Astrocyte (in vitro differentiated cells and primary cell): Measurements from ENCODE around the gene DIAPH3. TPM values are rescaled to one million over a fixed set of nuclear protein-coding genes. Genes with fewer than 3 reads are reported as not detected.

Experiments used
- DNase-seq: peaks from one replicate; pipeline ENCODE4 v3.0.0-alpha.2; 2010; ENCODE audit warnings: low read depth
- FAIRE-seq: peaks from 2 replicates; lab custom pipeline; 2011; peaks lifted over from hg19 to GRCh38; lab: Jason Lieb, UNC
- H2AFZ ChIP-seq: 2 replicates; pipeline ENCODE4 v1.6.0; 2012; ENCODE audit warnings: low read depth, low read length, inconsistent platforms
- H3K27ac ChIP-seq: 2 replicates; pipeline ENCODE4 v1.5.1; 2011; ENCODE audit warnings: low read depth, low read length, inconsistent platforms
- H3K27me3 ChIP-seq: 2 replicates; pipeline ENCODE4 v1.6.0; 2011; ENCODE audit warnings: low read length, inconsistent platforms; ENCODE audit not compliant: insufficient read depth
- H3K36me3 ChIP-seq: 2 replicates; pipeline ENCODE4 v1.5.1; 2011; ENCODE audit warnings: low read length, inconsistent platforms; ENCODE audit not compliant: insufficient read depth
- H3K4me1 ChIP-seq: 2 replicates; pipeline ENCODE4 v1.5.1; 2011; ENCODE audit warnings: low read length, inconsistent platforms; ENCODE audit not compliant: insufficient read depth
- H3K4me2 ChIP-seq: 2 replicates; pipeline ENCODE4 v1.6.0; 2012; ENCODE audit warnings: low read length, inconsistent platforms
- H3K4me3 ChIP-seq: 2 replicates; pipeline ENCODE4 v1.5.1; 2011; ENCODE audit warnings: low read depth, mild to moderate bottlenecking, low read length, inconsistent platforms; ENCODE audit not compliant: insufficient read depth
- H3K79me2 ChIP-seq: 2 replicates; pipeline ENCODE4 v1.6.0; 2012; ENCODE audit warnings: mild to moderate bottlenecking, low read length, inconsistent platforms; ENCODE audit not compliant: insufficient read depth
- H3K9ac ChIP-seq: 2 replicates; pipeline ENCODE4 v1.6.0; 2012; ENCODE audit warnings: mild to moderate bottlenecking, low read length, inconsistent platforms
- H3K9me3 ChIP-seq: 2 replicates; pipeline ENCODE4 v1.5.1; 2012; ENCODE audit warnings: low read depth, mild to moderate bottlenecking, low read length, inconsistent platforms; ENCODE audit not compliant: insufficient read depth
- H4K20me1 ChIP-seq: 2 replicates; pipeline ENCODE4 v1.6.0; 2012; ENCODE audit warnings: low read length, inconsistent platforms; ENCODE audit not compliant: insufficient read depth
- H3K27ac Mint-ChIP-seq: one replicate; pipeline ENCODE4 v1.8.0; 2021; ENCODE audit warnings: mild to moderate bottlenecking, mixed read lengths; ENCODE audit not compliant: unreplicated experiment
- H3K27me3 Mint-ChIP-seq: one replicate; pipeline ENCODE4 v1.8.0; 2021; ENCODE audit warnings: low read depth, mixed read lengths; ENCODE audit not compliant: unreplicated experiment
- H3K36me3 Mint-ChIP-seq: one replicate; pipeline ENCODE4 v1.8.0; 2021; ENCODE audit warnings: low read depth, mixed read lengths; ENCODE audit not compliant: unreplicated experiment
- H3K4me1 Mint-ChIP-seq: one replicate; pipeline ENCODE4 v1.8.0; 2021; ENCODE audit warnings: low read depth, mixed read lengths; ENCODE audit not compliant: unreplicated experiment
- H3K4me3 Mint-ChIP-seq: one replicate; pipeline ENCODE4 v1.8.0; 2021; ENCODE audit warnings: mild to moderate bottlenecking, moderate library complexity, mixed read lengths; ENCODE audit not compliant: unreplicated experiment
- H3K9me3 Mint-ChIP-seq: one replicate; pipeline ENCODE4 v1.8.0; 2021; ENCODE audit warnings: mild to moderate bottlenecking, mixed read lengths; ENCODE audit not compliant: unreplicated experiment
- CTCF ChIP-seq: IDR thresholded peaks from 2 replicates; pipeline ENCODE4 v1.5.1; 2011; ENCODE audit warnings: low read depth, mild to moderate bottlenecking, inconsistent platforms, low read length, moderate library complexity; ENCODE audit not compliant: insufficient read depth
- EZH2 ChIP-seq: IDR thresholded peaks from 2 replicates; pipeline ENCODE4 v1.6.1; 2012; ENCODE audit warnings: mild to moderate bottlenecking, low read length, inconsistent platforms; ENCODE audit not compliant: insufficient read depth
- total RNA-seq: library from RNA; stranded (reverse); gene quantifications from 2 replicates; pipeline ENCODE4 v1.2.1, GENCODE V29; 2021

Gene DIAPH3
- total RNA-seq, 1 donor from 2014 or later: 19.0 TPM

GRCh38 chr13:59970847-59971246 is 192.9 kb downstream of the DIAPH3 start:
- Histone ChIP-seq H3K27me3 (no peaks in the 10 kb centered on the region), H3K4me1 (no peaks in the 10 kb centered on the region), H3K4me3 (no peak overlapping the region), H3K36me3 (no peaks in the 10 kb centered on the region), H3K27ac (no peak overlapping the region), H3K9ac (no peak overlapping the region), H3K79me2 (no peaks in the 10 kb centered on the region), H2AFZ (no peak overlapping the region), H4K20me1 (no peaks in the 10 kb centered on the region), H3K4me2 (no peak overlapping the region), H3K9me3 (no peaks in the 10 kb centered on the region)
- no peak for TF ChIP-seq CTCF
- TF ChIP-seq EZH2: no peak
- Mint-ChIP-seq H3K9me3 (no peaks in the 10 kb centered on the region), H3K4me1 (peaks cover 3% of the 10 kb centered on the region), H3K36me3 (peaks cover 1% of the 10 kb centered on the region), H3K27ac (no peak overlapping the region), H3K27me3 (no peaks in the 10 kb centered on the region), H3K4me3 (no peak overlapping the region)
- FAIRE-seq: no peak
- no peak for DNase-seq

GRCh38 chr13:59963827-59964226 is 199.9 kb downstream of the DIAPH3 start:
- Histone ChIP-seq H3K27me3 (no peaks in the 10 kb centered on the region), H3K36me3 (no peaks in the 10 kb centered on the region), H3K4me2 (no peak overlapping the region), H3K4me3 (no peak overlapping the region), H3K9ac (no peak overlapping the region), H3K27ac (no peak overlapping the region), H3K9me3 (no peaks in the 10 kb centered on the region), H4K20me1 (no peaks in the 10 kb centered on the region), H3K79me2 (no peaks in the 10 kb centered on the region), H2AFZ (no peak overlapping the region), H3K4me1 (no peaks in the 10 kb centered on the region)
- no peak for DNase-seq
- Mint-ChIP-seq H3K27me3 (no peaks in the 10 kb centered on the region), H3K27ac (no peak overlapping the region), H3K9me3 (peaks cover 4% of the 10 kb centered on the region), H3K36me3 (peaks cover 5% of the 10 kb centered on the region), H3K4me1 (no peaks in the 10 kb centered on the region), H3K4me3 (no peak overlapping the region)
- FAIRE-seq: no peak
- TF ChIP-seq EZH2: no peak
- no peak for TF ChIP-seq CTCF

GRCh38 chr13:59963383-59963782 is 200.3 kb downstream of the DIAPH3 start:
- no peak overlapping the region for H3K4me3 ChIP-seq
- peaks cover 4% of the 10 kb centered on the region for H3K9me3 Mint-ChIP-seq
- H3K79me2 ChIP-seq: no peaks in the 10 kb centered on the region
- H3K4me1 ChIP-seq: no peaks in the 10 kb centered on the region
- H3K4me2 ChIP-seq: no peak overlapping the region
- no peaks in the 10 kb centered on the region for H3K9me3 ChIP-seq
- DNase-seq (no peak), FAIRE-seq (no peak)
- no peak overlapping the region for H3K4me3 Mint-ChIP-seq
- no peaks in the 10 kb centered on the region for H4K20me1 ChIP-seq
- no peak overlapping the region for H3K27ac ChIP-seq
- TF ChIP-seq CTCF: no peak
- no peak for TF ChIP-seq EZH2
- H3K9ac ChIP-seq: no peak overlapping the region
- H3K27me3 ChIP-seq: no peaks in the 10 kb centered on the region
- no peak overlapping the region for H3K27ac Mint-ChIP-seq
- H3K4me1 Mint-ChIP-seq: no peaks in the 10 kb centered on the region
- H3K36me3 Mint-ChIP-seq: peaks cover 5% of the 10 kb centered on the region
- H2AFZ ChIP-seq: no peak overlapping the region
- H3K27me3 Mint-ChIP-seq: no peaks in the 10 kb centered on the region
- no peaks in the 10 kb centered on the region for H3K36me3 ChIP-seq
